OCI-LY7 (cell line): ENCODE results near the gene MRPS33.

Experiments used
- EZH2phosphoT487 ChIP-seq: fragments of 200-600 bp; sonication (generic); IDR thresholded peaks from 2 replicates; pipeline ENCODE4 v1.6.1; 2018; ENCODE audit warnings: low read depth, borderline replicate concordance, mild to moderate bottlenecking, mixed run types, antibody characterized with exemption, low read length, moderate library complexity, mixed read lengths
- TF ChIP-seq, protein P1 (sequence below): fragments of 200-600 bp; sonication (generic); conservative IDR thresholded peaks from 2 replicates; pipeline ENCODE4 v1.5.1; 2014; ENCODE audit warnings: mild to moderate bottlenecking, antibody characterized with exemption, low read length, moderate library complexity, mixed read lengths

DNA sequence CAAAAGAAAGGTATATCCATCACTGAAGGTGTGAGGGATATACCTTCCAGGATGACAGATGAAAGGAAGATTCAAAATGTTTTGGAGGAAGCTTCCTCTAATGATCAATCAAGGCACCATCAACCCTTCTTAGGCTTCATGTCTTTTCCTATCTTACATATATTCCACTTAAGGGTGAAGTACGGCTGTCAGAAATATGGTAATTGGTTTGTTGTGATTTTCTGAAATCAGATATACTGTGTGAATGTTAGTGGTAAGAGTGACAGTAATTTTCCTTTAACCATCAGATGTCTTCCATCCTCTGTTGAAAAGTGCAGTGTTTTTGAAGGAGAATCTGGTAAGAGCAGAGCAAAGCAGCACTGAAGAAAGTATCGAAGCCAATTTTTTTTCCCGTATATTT lies 2.8 kb upstream of the MRPS33 start:
- TF ChIP-seq, protein P1, sequence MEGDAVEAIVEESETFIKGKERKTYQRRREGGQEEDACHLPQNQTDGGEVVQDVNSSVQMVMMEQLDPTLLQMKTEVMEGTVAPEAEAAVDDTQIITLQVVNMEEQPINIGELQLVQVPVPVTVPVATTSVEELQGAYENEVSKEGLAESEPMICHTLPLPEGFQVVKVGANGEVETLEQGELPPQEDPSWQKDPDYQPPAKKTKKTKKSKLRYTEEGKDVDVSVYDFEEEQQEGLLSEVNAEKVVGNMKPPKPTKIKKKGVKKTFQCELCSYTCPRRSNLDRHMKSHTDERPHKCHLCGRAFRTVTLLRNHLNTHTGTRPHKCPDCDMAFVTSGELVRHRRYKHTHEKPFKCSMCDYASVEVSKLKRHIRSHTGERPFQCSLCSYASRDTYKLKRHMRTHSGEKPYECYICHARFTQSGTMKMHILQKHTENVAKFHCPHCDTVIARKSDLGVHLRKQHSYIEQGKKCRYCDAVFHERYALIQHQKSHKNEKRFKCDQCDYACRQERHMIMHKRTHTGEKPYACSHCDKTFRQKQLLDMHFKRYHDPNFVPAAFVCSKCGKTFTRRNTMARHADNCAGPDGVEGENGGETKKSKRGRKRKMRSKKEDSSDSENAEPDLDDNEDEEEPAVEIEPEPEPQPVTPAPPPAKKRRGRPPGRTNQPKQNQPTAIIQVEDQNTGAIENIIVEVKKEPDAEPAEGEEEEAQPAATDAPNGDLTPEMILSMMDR = no peak
- TF ChIP-seq EZH2phosphoT487 = no peak
